8988T (cell line): ENCODE results near the gene FCN2.

Source experiments
- DNase-seq: peaks from one replicate; pipeline ENCODE4 v3.0.0; 2011

The FCN2 gene

GRCh38 chr9:134880484-134881312 lies at the start of gene FCN2:
FCN2 (plus strand) TSS chr9:134880810; CDS start chr9:134880822, 12 bp downstream.
- DNase-seq: no peak

- no peak for DNase-seq
Measured at GRCh38 chr9:134830926-134831720, 49.5 kb upstream of the FCN2 start.

- no peak for DNase-seq
Measured at GRCh38 chr9:134832471-134832870, 48.1 kb upstream of the FCN2 start.

- no peak for DNase-seq
Measured at GRCh38 chr9:134833294-134833880, 47.2 kb upstream of the FCN2 start.

GRCh38 chr9:134834217-134834956 lies 46.2 kb upstream of the FCN2 start:
- DNase-seq: no peak

GRCh38 chr9:134834957-134835419 lies 45.6 kb upstream of the FCN2 start:
- DNase-seq: no peak

GRCh38 chr9:134835448-134835847 lies 45.2 kb upstream of the FCN2 start:
- no peak for DNase-seq

- DNase-seq: no peak
Measured at GRCh38 chr9:134835987-134836386, 44.6 kb upstream of the FCN2 start.

GRCh38 chr9:134836406-134836970 lies 44.1 kb upstream of the FCN2 start:
- DNase-seq: no peak

- no peak for DNase-seq
Measured at GRCh38 chr9:134837529-134837928, 43.1 kb upstream of the FCN2 start.

- no peak for DNase-seq
Measured at GRCh38 chr9:134838651-134839454, 41.8 kb upstream of the FCN2 start.

GRCh38 chr9:134839455-134840125 lies 41.0 kb upstream of the FCN2 start:
- peak; percentile 67 for DNase-seq

GRCh38 chr9:134840511-134840910 lies 40.1 kb upstream of the FCN2 start:
- DNase-seq: no peak

GRCh38 chr9:134841180-134841904 lies 39.3 kb upstream of the FCN2 start:
- DNase-seq: no peak

- no peak for DNase-seq
Measured at GRCh38 chr9:134842321-134842720, 38.3 kb upstream of the FCN2 start.

- no peak for DNase-seq
Measured at GRCh38 chr9:134843740-134844139, 36.9 kb upstream of the FCN2 start.

- DNase-seq: no peak
Measured at GRCh38 chr9:134844821-134845220, 35.8 kb upstream of the FCN2 start.

- DNase-seq: no peak
Measured at GRCh38 chr9:134846187-134846586, 34.4 kb upstream of the FCN2 start.

- DNase-seq: no peak
Measured at GRCh38 chr9:134846699-134847098, 33.9 kb upstream of the FCN2 start.

- DNase-seq: no peak
Measured at GRCh38 chr9:134847138-134847537, 33.5 kb upstream of the FCN2 start.
